ENCODE results near the gene MYOC. TPM values are rescaled to one million over a fixed set of nuclear protein-coding genes. Genes with fewer than 3 reads are reported as not detected.
"Not testable (repeated sequence)": the region's sequence is repeated elsewhere in the genome, so short reads cannot be mapped to it uniquely, and the experiment has no call there.

Gene MYOC
- total and polyA plus RNA-seq, 2 donors from 2014 or later = 0.66 TPM; not detected in 1

DNA sequence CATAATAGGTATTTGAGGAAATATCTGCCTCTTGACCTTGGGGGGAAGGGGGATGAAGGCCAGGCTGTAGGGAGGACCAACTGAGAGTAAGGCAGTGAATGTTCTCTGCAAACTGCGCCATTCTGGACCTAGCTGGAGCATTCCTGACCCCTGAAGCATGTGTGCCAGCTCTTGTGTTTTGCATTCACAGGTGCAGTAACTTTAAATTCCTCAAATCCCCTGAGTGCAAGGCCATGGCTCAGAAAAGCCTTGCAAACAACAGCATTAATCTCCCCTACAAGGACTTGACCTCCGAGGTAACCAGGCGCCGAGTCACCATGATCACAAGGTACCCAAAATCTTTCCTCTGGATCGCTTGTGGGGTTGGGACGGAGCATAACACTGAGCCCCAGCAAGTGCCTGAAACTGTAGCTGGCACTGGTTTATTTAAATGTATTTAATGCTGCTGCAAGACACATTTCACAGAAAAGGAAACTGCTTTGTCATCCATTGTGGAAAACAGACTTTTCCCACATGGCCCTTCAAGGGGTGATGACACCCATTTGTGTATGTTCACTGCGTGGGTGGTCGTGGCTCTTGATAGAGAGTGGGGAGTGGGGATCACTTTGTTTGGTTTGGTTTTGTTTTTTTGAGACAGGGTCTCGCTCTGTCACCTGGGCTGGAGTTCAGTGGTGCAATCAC is 28.7 kb downstream of the MYOC start:
- FAIRE-seq (no peak), DNase-seq (peak in 1 of 5 donors; percentile 7)
- Histone ChIP-seq H3K9me3 (ENCODE audit: control insufficient read depth in 2 of 3, insufficient read depth in 1 of 3, low read length in 3 of 3) (no peaks in the 10 kb centered on the region), H3K27ac (ENCODE audit: low read depth in 2 of 2, low read length in 2 of 2) (peak overlapping the region in 1 of 2 donors; percentile 45), H3K27me3 (ENCODE audit: control insufficient read depth, insufficient read depth, low read length) (no peaks in the 10 kb centered on the region), H3K4me3 (ENCODE audit: low read length in 3 of 3) (no peak overlapping the region), H3K9ac (ENCODE audit: low read length in 3 of 3) (no peak overlapping the region), H3K4me1 (ENCODE audit: control insufficient read depth in 2 of 3, insufficient read depth in 2 of 3, low read depth in 1 of 3, low read length in 3 of 3) (peaks cover 0 to 2% (median 0%) of the 10 kb centered on the region in 3 donors), H3K36me3 (ENCODE audit: control insufficient read depth in 2 of 3, insufficient read depth in 3 of 3, low read length in 3 of 3) (no peaks in the 10 kb centered on the region)
- intact Hi-C loops (cut with DNase I) = no loop called here
- TF ChIP-seq CTCF (IDR thresholded peaks at IDR 0.05; ENCODE audit: borderline replicate concordance, extremely low read depth, insufficient read depth) = no peak

- intact Hi-C loops (cut with DNase I) = no loop called here
- DNase-seq (peak in 1 of 5 donors; percentile 19), FAIRE-seq (no peak)
- H3K4me1 ChIP-seq (ENCODE audit: control insufficient read depth in 2 of 3, insufficient read depth in 2 of 3, low read depth in 1 of 3, low read length in 3 of 3) = peaks cover 0 to 2% (median 0%) of the 10 kb centered on the region in 3 donors
- no peak within 1 kb of the TSS for H3K9ac ChIP-seq (ENCODE audit: low read length in 3 of 3)
- no peaks in the 10 kb centered on the region for H3K36me3 ChIP-seq (ENCODE audit: control insufficient read depth in 2 of 3, insufficient read depth in 3 of 3, low read length in 3 of 3)
- no peak within 1 kb of the TSS for H3K4me3 ChIP-seq (ENCODE audit: low read length in 3 of 3)
- no peak for TF ChIP-seq CTCF (IDR thresholded peaks at IDR 0.05; ENCODE audit: borderline replicate concordance, extremely low read depth, insufficient read depth)
- no peaks in the 10 kb centered on the region for H3K9me3 ChIP-seq (ENCODE audit: control insufficient read depth in 2 of 3, insufficient read depth in 1 of 3, low read length in 3 of 3)
- H3K27ac ChIP-seq (ENCODE audit: low read depth in 2 of 2, low read length in 2 of 2) = no peak within 1 kb of the TSS
- no peaks in the 10 kb centered on the region for H3K27me3 ChIP-seq (ENCODE audit: control insufficient read depth, insufficient read depth, low read length)
Measured at GRCh38 chr1:171622152-171622462, 30.4 kb downstream of the MYOC start, which contains the start of gene MYOCOS. MYOCOS (plus strand) TSS chr1:171622243; CDS start chr1:171623884, 1,641 bp downstream.

- intact Hi-C loops (cut with DNase I) = no loop called here
- H3K9me3 ChIP-seq (ENCODE audit: control insufficient read depth in 2 of 3, insufficient read depth in 1 of 3, low read length in 3 of 3) = no peaks in the 10 kb centered on the region
- no peak overlapping the region for H3K27ac ChIP-seq (ENCODE audit: low read depth in 2 of 2, low read length in 2 of 2)
- DNase-seq = no peak
- no peaks in the 10 kb centered on the region for H3K4me1 ChIP-seq (ENCODE audit: control insufficient read depth in 2 of 3, insufficient read depth in 2 of 3, low read depth in 1 of 3, low read length in 3 of 3)
- H3K27me3 ChIP-seq (ENCODE audit: control insufficient read depth, insufficient read depth, low read length) = no peaks in the 10 kb centered on the region
- H3K9ac ChIP-seq (ENCODE audit: low read length in 3 of 3) = no peak overlapping the region
- H3K4me3 ChIP-seq (ENCODE audit: low read length in 3 of 3) = no peak overlapping the region
- H3K36me3 ChIP-seq (ENCODE audit: control insufficient read depth in 2 of 3, insufficient read depth in 3 of 3, low read length in 3 of 3) = no peaks in the 10 kb centered on the region
- no peak for TF ChIP-seq CTCF (IDR thresholded peaks at IDR 0.05; ENCODE audit: borderline replicate concordance, extremely low read depth, insufficient read depth)
- no peak for FAIRE-seq
Measured at GRCh38 chr1:171616586-171616985, 35.9 kb downstream of the MYOC start.

- DNase-seq; H3K9me3 ChIP-seq (ENCODE audit: control insufficient read depth in 2 of 3, insufficient read depth in 1 of 3, low read length in 3 of 3); H3K27me3 ChIP-seq (ENCODE audit: control insufficient read depth, insufficient read depth, low read length); H3K4me3 ChIP-seq (ENCODE audit: low read length in 3 of 3); H3K9ac ChIP-seq (ENCODE audit: low read length in 3 of 3); H3K36me3 ChIP-seq (ENCODE audit: control insufficient read depth in 2 of 3, insufficient read depth in 3 of 3, low read length in 3 of 3); FAIRE-seq; intact Hi-C loops (cut with DNase I); H3K4me1 ChIP-seq (ENCODE audit: control insufficient read depth in 2 of 3, insufficient read depth in 2 of 3, low read depth in 1 of 3, low read length in 3 of 3): not testable (repeated sequence)
- peak overlapping the region in 1 of 2 donors; percentile 38 for H3K27ac ChIP-seq (ENCODE audit: low read depth in 2 of 2, low read length in 2 of 2)
Measured at GRCh38 chr1:171615122-171615906, 37.2 kb downstream of the MYOC start.

All from kidney (tissue), 14 donors.